Measurements from ENCODE around the gene NISCH. TPM values are rescaled to one million over a fixed set of nuclear protein-coding genes. Genes with fewer than 3 reads are reported as not detected.
A peak's percentile ranks its signal among the peaks of the same experiment; 100 is the strongest.

Gene NISCH
- 100 to 1,000 TPM in 2 of 4 donors, 10 to 100 TPM in 2; 85.4 to 152 (median 117) TPM for polyA plus RNA-seq (ENCODE audit: insufficient read length in 4 of 4)

DNA sequence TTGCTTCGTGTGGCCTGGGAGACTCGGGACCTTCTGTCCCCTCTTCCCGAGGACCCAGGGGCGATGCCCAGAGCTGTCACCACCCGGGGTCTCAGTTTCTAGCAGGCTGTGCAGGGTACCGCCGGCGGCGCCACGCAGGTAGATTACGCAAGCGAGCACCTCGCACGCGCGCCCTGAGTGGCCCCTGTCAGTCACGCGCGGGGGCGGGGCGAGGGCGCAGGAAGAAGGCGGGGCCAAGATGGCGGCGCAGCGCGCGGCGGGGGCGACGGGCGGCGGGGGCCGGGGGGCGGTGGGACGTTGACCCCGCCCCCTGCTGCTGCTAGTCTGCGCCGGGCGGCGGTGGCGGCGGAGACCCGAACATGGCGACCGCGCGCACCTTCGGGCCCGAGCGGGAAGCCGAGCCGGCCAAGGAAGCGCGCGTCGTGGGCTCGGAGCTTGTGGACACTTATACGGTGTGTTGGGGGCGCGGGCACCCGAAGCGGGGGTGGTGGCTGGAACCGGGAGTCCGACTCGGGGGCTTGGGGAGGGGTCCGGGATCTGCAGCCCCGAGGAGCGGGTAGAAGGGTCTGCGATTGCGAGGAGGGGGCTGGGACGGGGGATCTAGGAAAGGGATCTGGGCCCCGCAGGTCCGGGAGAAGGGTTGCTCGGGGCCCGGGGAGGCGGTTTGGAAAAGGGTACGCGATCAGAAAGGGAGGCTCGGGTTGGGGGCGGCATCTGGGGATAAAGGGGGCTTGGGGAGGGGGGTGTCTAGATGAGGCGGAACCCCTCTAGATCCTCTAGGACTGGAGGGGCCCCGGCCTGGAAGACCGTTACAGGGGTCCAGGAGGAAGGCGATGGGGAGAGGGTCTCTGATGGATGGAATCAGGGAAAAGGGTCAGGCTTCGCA is at the start of gene NISCH:
NISCH (plus strand) TSS at position 322 of the 886 bp plus-strand sequence; CDS start at position 360, 38 bp downstream.
- peak in 1 of 4 donors; percentile 59 for DNase-seq (ENCODE audit: low read depth in 4 of 4, low spot score in 2 of 4)

DNA sequence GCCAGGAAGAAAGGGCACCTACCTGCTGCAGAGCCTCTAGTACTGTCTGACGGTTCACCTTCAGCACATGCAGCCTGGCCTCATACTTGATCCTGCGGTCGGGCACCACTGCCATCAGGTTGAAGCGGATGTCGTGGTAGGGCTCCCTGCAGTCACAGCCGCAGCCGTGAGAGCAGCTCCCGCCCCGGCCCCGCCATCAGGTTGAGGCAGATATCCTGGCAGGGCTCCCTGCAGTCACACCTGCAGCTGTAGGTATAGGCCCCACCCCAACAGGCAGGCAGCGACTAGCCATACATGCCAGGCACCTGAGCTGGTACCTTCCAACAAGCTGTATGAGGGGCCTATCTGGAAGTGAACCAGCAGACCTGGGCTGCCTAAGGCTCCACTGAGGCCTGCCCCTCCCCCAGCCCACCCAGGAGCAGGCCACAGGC is 49.2 kb upstream of the NISCH start:
- no peak for DNase-seq (ENCODE audit: low read depth in 4 of 4, low spot score in 2 of 4)

- no peak for DNase-seq (ENCODE audit: low read depth in 4 of 4, low spot score in 2 of 4)
These were observed 48.5 kb upstream of the NISCH start for GRCh38 chr3:52406791-52407510.

GRCh38 chr3:52407779-52408178 is 47.6 kb upstream of the NISCH start:
- DNase-seq (ENCODE audit: low read depth in 4 of 4, low spot score in 2 of 4): no peak

DNA sequence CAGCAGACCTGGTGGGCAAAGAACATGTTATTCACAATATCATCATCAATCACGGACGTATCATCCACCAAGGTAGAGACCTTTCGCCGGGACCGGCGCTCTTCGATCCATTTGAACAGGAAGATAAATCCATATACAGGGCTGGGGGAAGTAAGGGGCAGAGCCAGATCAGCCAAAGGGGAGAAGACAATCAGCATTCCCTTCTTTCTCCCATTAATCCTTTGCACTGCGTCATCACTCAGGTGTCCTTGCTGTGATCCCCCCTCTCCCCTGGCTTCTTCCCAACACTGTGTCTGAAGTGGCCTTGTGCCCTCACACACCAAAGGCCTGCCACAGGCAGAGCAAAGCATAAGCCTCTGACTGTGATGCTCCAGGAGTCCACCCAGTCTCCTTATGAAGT is 46.9 kb upstream of the NISCH start:
- no peak for DNase-seq (ENCODE audit: low read depth in 4 of 4, low spot score in 2 of 4)

GRCh38 chr3:52415800-52416199 is 39.6 kb upstream of the NISCH start:
- no peak for DNase-seq (ENCODE audit: low read depth in 4 of 4, low spot score in 2 of 4)

GRCh38 chr3:52420388-52420787 is 35.0 kb upstream of the NISCH start:
- no peak for DNase-seq (ENCODE audit: low read depth in 4 of 4, low spot score in 2 of 4)

DNA sequence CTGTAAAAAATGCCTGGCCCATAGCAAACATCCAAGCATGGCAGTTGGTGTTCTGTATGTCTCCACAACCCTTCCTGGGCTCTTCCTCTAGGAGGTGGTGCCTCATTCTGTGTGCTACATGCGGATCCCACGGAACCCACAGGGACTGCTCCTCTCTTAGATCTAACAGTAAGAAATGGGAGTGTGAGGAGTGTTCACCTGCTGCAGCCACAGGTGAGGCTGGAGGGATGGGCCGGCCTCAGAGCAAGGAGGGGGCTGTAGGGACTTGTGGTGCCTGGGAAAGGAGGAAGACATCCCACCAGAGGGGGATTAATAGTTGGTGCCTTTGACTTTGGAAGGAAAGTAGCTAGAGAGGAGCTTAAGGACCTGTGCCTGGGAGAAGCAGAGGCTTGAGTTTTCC is 32.7 kb upstream of the NISCH start:
- no peak for DNase-seq (ENCODE audit: low read depth in 4 of 4, low spot score in 2 of 4)

DNA sequence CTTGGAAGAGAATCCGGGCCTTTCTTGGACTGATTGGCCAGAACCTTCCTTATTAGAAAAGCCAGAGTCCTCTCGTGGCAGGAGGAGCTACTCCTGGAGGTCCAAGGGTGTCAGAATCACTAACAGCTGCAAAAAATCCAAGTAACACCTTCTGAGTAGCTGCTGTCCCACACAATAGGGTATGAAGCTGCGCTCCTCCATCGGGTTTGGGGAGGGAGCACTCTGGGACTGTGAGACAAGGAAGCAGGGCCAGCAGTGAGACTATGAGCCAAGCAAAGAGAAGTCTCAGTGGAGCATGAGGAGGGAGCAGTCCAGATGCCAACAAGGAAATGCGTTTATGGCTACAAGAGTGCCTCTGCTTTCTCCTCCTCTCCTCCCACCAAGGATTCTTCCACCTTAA is 32.2 kb upstream of the NISCH start:
- DNase-seq (ENCODE audit: low read depth in 4 of 4, low spot score in 2 of 4): no peak

GRCh38 chr3:52428151-52429005 is 27.0 kb upstream of the NISCH start:
- DNase-seq (ENCODE audit: low read depth in 4 of 4, low spot score in 2 of 4): peak in 1 of 4 donors; percentile 63

DNA sequence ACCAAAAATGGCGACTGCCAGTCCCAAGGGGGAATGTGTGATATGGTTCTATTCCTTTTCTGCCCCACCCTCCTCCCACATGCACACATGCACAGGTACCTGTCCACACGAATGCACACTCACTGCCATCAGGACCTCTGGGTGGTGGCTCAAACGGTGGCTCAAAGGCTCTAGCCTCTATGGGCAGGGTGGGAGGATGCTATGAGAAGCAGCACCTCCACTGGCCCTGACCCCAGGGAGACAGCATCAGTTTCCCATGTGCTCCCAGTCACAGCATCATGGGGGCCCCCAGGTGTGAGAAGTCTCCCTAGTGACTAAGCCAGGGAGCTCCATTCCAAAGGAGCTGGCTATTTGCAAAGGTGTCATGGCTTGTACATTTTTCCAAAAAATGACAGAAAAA is 26.4 kb upstream of the NISCH start:
- no peak for DNase-seq (ENCODE audit: low read depth in 4 of 4, low spot score in 2 of 4)

- DNase-seq (ENCODE audit: low read depth in 4 of 4, low spot score in 2 of 4): no peak
These were observed 25.5 kb upstream of the NISCH start for GRCh38 chr3:52429779-52430415.

- DNase-seq (ENCODE audit: low read depth in 4 of 4, low spot score in 2 of 4): no peak
These were observed 25.0 kb upstream of the NISCH start for GRCh38 chr3:52430416-52430810.

GRCh38 chr3:52431459-52432223 is 23.8 kb upstream of the NISCH start:
- no peak for DNase-seq (ENCODE audit: low read depth in 4 of 4, low spot score in 2 of 4)

DNA sequence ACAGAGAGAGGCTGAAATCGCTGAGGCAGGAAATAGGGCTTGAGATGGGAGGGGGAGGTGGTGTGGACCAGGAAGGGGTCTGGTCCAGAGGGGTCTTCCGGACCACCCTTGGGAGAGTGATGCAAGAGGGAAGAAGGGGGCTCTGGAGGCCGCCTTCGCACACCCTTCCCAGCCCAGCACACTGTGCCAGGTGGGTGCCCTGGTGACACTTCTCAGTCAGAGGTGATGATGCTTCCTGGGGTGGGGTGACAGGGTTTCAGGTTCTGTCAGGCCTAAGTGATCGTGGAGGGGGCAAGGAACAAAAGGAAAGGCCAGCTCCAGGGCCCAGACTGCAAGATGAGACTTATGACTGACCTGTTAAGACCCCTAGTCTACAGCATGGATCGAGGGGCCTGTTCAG is 23.2 kb upstream of the NISCH start:
- no peak for DNase-seq (ENCODE audit: low read depth in 4 of 4, low spot score in 2 of 4)

DNA sequence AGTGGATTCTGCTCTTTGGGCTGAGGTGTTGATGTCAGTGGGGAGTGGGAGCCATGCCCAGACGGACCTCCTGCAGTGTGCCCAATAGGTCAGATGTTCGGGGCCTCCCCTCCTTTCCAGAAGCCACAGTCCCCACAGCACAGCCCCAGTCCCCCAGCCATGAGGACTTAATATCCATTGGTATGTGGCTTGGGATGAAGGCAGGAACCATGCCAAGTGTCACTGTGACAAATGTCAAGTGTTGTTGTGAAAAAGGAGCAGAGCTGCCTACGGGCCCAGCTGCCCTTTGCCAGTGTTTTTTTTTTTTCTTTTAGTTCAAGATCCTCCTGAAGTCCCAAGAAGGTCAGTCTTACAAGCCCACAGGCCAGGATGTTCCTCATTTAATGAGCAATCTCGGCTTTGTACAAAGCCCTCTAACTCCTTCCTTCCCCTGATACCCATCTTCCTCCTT is 22.7 kb upstream of the NISCH start:
- no peak for DNase-seq (ENCODE audit: low read depth in 4 of 4, low spot score in 2 of 4)

- DNase-seq (ENCODE audit: low read depth in 4 of 4, low spot score in 2 of 4): no peak
These were observed 21.9 kb upstream of the NISCH start for GRCh38 chr3:52433328-52433995.

DNA sequence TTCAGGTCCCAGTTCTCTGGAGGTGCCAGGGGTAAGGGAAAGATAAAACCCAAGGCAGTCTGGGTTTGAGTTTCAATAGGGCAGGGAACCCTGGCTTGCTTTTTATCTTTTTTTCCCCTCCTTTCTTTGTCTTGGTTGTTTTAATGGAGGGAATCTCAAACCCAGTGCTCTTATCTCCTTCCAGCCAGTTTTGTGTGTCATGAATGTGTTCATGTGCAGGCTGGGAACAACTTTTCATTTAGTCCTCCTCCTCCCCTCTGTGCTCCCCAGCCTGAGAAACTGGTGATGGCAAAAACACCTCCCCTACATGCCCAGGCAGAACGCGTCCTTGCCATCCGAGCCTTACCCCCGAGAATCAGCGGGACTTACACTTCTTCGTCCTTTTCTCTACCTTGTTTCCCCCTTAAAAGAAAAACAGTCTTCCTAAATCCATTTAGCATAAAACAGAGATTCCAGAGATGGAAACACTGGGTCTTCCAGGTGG is 21.4 kb upstream of the NISCH start:
- DNase-seq (ENCODE audit: low read depth in 4 of 4, low spot score in 2 of 4): no peak

Measured in left renal cortex interstitium (tissue), 4 donors.